Mesenchymal stem cell (in vitro differentiated cells and primary cell): ENCODE data around the gene SLFN5.

Source experiments
- DNase-seq: peaks from one replicate; pipeline ENCODE4 v3.0.0-alpha.2; 2013
- H2AFZ ChIP-seq: one replicate; pipeline ENCODE4 v1.6.1; 2013; ENCODE audit warnings: low read depth, mild to moderate bottlenecking, control low read depth, inconsistent platforms, low read length, moderate library complexity
- H2AK5ac ChIP-seq: 2 replicates; pipeline ENCODE4 v1.6.1; 2013; ENCODE audit warnings: low read length, moderate library complexity, mild to moderate bottlenecking, inconsistent platforms; ENCODE audit not compliant: severe bottlenecking
- H2BK120ac ChIP-seq: one replicate; pipeline ENCODE4 v1.6.1; 2013; ENCODE audit warnings: low read depth, mild to moderate bottlenecking, inconsistent platforms, low read length, moderate library complexity
- H2BK12ac ChIP-seq, 2 experiments: one replicate each; pipeline ENCODE4 v1.6.1; 2013; ENCODE audit warnings: inconsistent platforms in 2 of 2, low read length in 2 of 2, mild to moderate bottlenecking in 2 of 2, moderate library complexity in 2 of 2, control low read depth in 1 of 2
- H2BK15ac ChIP-seq: one replicate; pipeline ENCODE4 v1.6.1; 2013; ENCODE audit warnings: mild to moderate bottlenecking, low read depth, inconsistent platforms; ENCODE audit not compliant: poor library complexity, severe bottlenecking
- H2BK5ac ChIP-seq: 2 replicates; pipeline ENCODE4 v1.6.1; 2013; ENCODE audit warnings: low read depth, mild to moderate bottlenecking, low read length, control low read depth, inconsistent platforms; ENCODE audit not compliant: poor library complexity, severe bottlenecking
- H3K14ac ChIP-seq, 2 experiments: one replicate each; pipeline ENCODE4 v1.6.1; 2013; ENCODE audit warnings: inconsistent platforms in 2 of 2, low read length in 2 of 2, control low read depth in 1 of 2, mild to moderate bottlenecking in 1 of 2, moderate library complexity in 1 of 2
- H3K18ac ChIP-seq, 2 experiments: one replicate each; pipeline ENCODE4 v1.6.1; 2013; ENCODE audit warnings: inconsistent platforms in 2 of 2, low read length in 2 of 2, control low read depth in 1 of 2, low read depth in 1 of 2, mild to moderate bottlenecking in 1 of 2
- H3K23ac ChIP-seq, 2 experiments: one replicate each; pipeline ENCODE4 v1.6.1; 2013; ENCODE audit warnings: inconsistent platforms in 2 of 2, low read length in 2 of 2, mild to moderate bottlenecking in 2 of 2, moderate library complexity in 2 of 2, control low read depth in 1 of 2
- H3K27ac ChIP-seq: 2 replicates; pipeline ENCODE4 v1.5.1; 2013; ENCODE audit warnings: mild to moderate bottlenecking, moderate library complexity, low read length, control low read depth, inconsistent platforms; ENCODE audit not compliant: poor library complexity, severe bottlenecking
- H3K27me3 ChIP-seq, 2 experiments: 2 replicates each; pipeline versions ENCODE4 v1.6.1 to v1.7.0; 2013; ENCODE audit warnings: low read length in 2 of 2, mild to moderate bottlenecking in 2 of 2, moderate library complexity in 2 of 2, control low read depth in 1 of 2, inconsistent platforms in 1 of 2; ENCODE audit not compliant: control insufficient read depth in 1 of 2, insufficient read depth in 1 of 2
- H3K36me3 ChIP-seq, 2 experiments: 2 replicates each; pipeline versions ENCODE4 v1.6.1 to v1.7.0; 2013; ENCODE audit warnings: low read length in 2 of 2, control low read depth in 1 of 2, inconsistent platforms in 1 of 2, low read depth in 1 of 2, mild to moderate bottlenecking in 1 of 2; ENCODE audit not compliant: insufficient read depth in 2 of 2, control insufficient read depth in 1 of 2
- H3K4ac ChIP-seq, 2 experiments: one replicate each; pipeline ENCODE4 v1.6.1; 2013; ENCODE audit warnings: inconsistent platforms in 2 of 2, low read length in 2 of 2, mild to moderate bottlenecking in 2 of 2, moderate library complexity in 2 of 2, control low read depth in 1 of 2, low read depth in 1 of 2
- H3K4me1 ChIP-seq: 2 replicates; pipeline ENCODE4 v1.6.1; 2013; ENCODE audit warnings: low read depth, low read length, control low read depth; ENCODE audit not compliant: control insufficient read depth, insufficient read depth
- H3K4me2 ChIP-seq: 2 replicates; pipeline ENCODE4 v1.6.1; 2013; ENCODE audit warnings: low read length, mild to moderate bottlenecking, inconsistent platforms; ENCODE audit not compliant: poor library complexity, severe bottlenecking
- H3K4me3 ChIP-seq, 2 experiments: 2 replicates each; pipeline versions ENCODE4 v1.5.1 to v1.7.0; 2013; ENCODE audit warnings: low read length in 2 of 2, mild to moderate bottlenecking in 2 of 2, control low read depth in 1 of 2, low read depth in 1 of 2; ENCODE audit not compliant: insufficient read depth in 1 of 2
- H3K79me1 ChIP-seq: replicated peaks from 2 replicates; pipeline ENCODE4 v1.6.1; 2013; ENCODE audit warnings: mild to moderate bottlenecking, control low read depth, low read length, inconsistent platforms; ENCODE audit not compliant: poor library complexity, severe bottlenecking
- H3K9ac ChIP-seq: 2 replicates; pipeline ENCODE4 v1.7.0; 2013; ENCODE audit warnings: mild to moderate bottlenecking, low read length, moderate library complexity
- H3K9me3 ChIP-seq: 2 replicates; pipeline ENCODE4 v1.7.0; 2013; ENCODE audit warnings: mild to moderate bottlenecking, low read length; ENCODE audit not compliant: control insufficient read depth
- H4K8ac ChIP-seq: one replicate; pipeline ENCODE4 v1.6.1; 2013; ENCODE audit warnings: inconsistent platforms, mild to moderate bottlenecking, low read length, moderate library complexity
- H4K91ac ChIP-seq: one replicate; pipeline ENCODE4 v1.6.1; 2013; ENCODE audit warnings: mild to moderate bottlenecking, low read length, inconsistent platforms
- WGBS: methylation state at CpG from one replicate; pipeline ENCODE4 v1.1.7; 2013; ENCODE audit warnings: mixed read lengths; 5-methylcytosine and 5-hydroxymethylcytosine counted together

The SLFN5 gene

DNA sequence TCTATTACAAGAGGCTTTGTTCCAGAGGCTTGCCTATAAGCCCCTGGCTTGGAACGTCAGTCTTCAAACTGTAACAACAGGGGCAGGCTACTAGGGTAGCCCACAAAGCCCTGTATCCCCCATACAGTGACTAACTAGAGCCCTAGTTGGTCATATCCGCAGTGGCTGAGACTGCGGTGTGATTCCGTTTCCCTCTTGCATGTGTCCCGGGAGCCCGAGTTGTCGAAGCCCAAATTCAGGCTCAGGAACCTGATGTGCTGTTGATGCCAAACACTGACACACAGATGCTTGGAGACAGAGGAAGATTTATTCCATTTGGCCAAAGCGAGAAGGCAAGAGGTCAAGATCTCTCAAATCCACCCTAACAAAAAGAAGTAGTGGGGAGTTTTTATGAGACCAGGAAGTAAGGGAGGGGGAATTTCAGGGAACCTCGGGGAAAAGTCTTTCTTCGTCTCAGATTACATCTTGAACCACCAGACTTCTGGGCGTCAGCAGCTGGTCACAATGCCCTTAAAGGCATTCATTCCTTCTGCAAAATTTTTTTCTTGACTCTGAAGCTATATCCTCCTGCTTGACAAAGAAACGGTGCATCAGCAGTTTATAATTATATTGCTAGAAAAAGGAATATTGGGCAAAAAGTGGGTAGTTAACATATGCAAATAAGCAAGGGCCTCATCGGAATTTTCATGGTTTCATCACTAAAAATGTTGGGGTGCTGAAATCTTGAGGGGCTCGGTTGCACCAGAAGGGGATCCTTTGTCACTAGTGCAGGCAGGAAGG, 879 bp downstream of the SLFN5 start:
- Histone ChIP-seq H4K91ac (peak overlapping the region; percentile 52), H3K9me3 (no peaks in the 10 kb centered on the region), H3K23ac (no peak overlapping the region), H2BK5ac (no peak overlapping the region), H3K18ac (peak overlapping the region in 1 of 2 experiments; percentile 19), H3K4me2 (peak overlapping the region; percentile 98), H3K27me3 (peaks cover 0 to 6% of the 10 kb centered on the region in 2 experiments), H3K4me1 (peaks cover 12% of the 10 kb centered on the region), H2BK15ac (peak overlapping the region; percentile 56), H3K36me3 (peaks cover 0 to 25% of the 10 kb centered on the region in 2 experiments), H3K79me1 (no peaks in the 10 kb centered on the region), H2BK12ac (no peak overlapping the region), H2BK120ac (no peak overlapping the region), H3K9ac (peak overlapping the region; percentile 100), H2AFZ (peak overlapping the region; percentile 58), H3K14ac (no peak overlapping the region), H4K8ac (no peak overlapping the region), H3K4ac (peak overlapping the region in 1 of 2 experiments; percentile 81), H2AK5ac (no peak overlapping the region), H3K4me3 (peak overlapping the region; percentile 69 to 97), H3K27ac (peak overlapping the region; percentile 11)
- peak; percentile 78 for DNase-seq
- WGBS, result 20% methylated on average over 13 of the region's 14 CpGs

DNA sequence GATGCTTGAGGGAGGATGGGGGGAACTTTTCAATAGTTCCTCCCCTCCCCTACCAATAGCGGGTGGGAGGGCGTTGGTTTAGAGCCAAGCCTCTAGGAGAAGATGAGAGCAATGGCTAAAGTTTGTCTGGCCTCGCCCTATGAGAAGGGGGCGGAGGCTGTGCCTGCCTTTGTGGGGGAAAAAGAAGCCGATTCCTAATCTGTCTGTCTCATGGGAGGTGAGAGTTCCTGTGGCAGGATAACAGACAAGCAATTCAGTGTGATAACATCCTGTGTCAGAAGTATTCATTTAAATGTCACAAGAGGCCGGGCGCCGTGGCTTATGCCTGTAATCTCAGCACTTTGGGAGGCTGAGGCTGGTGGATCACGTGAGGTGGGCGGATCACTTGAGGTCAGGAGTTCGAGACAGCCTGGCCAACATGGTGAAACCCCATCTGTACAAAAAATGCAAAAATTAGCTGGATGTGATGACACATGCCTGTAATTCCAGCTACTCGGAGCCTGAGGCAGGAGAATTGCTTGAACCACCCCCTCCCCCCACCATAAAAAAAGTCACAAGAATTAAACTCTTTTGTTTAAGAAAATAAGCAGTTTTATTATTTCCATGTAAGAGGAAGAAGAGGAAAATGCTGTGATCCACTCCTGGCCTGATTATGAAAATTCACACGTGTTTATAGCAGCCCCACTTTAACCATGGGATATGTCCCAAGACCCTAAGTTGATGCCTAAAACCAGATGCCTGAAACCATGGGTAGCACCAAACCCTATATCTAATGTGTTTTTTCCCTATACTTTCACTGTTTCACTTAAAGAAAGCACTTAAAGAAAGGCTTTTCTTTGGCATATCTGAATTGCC, 1.7 kb downstream of the SLFN5 start:
- Histone ChIP-seq H3K36me3 (peaks cover 0 to 34% of the 10 kb centered on the region in 2 experiments), H2BK120ac (no peak overlapping the region), H2BK5ac (no peak overlapping the region), H2BK12ac (no peak overlapping the region), H3K23ac (no peak overlapping the region), H3K9ac (peak overlapping the region; percentile 100), H3K14ac (no peak overlapping the region), H3K27me3 (peaks cover 0 to 6% of the 10 kb centered on the region in 2 experiments), H3K18ac (peak overlapping the region in 1 of 2 experiments; percentile 19), H3K4me2 (no peak overlapping the region), H2BK15ac (no peak overlapping the region), H3K27ac (peak overlapping the region; percentile 25), H3K4me3 (peak overlapping the region in 1 of 2 experiments; percentile 97), H4K8ac (no peak overlapping the region), H3K9me3 (no peaks in the 10 kb centered on the region), H3K4ac (peak overlapping the region in 1 of 2 experiments; percentile 64), H2AFZ (no peak overlapping the region), H3K4me1 (peaks cover 12% of the 10 kb centered on the region), H2AK5ac (no peak overlapping the region), H4K91ac (peak overlapping the region; percentile 52), H3K79me1 (no peaks in the 10 kb centered on the region)
- 26% methylated on average over 13 of the region's 13 CpGs for WGBS
- DNase-seq, result peak; percentile 73

DNA sequence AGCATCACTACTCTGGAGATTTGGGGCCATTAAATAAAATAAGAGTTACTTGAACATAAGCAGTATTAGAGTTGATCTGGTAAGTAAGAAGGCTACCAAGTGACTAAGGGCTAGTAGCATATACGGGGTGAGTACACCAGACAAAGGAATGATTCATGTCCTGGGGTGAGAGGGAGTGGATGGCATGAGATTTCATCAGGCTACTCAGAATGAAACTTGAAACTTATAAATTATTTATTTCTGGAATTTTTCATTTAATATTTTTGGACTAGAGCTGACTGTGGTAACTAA, 2.3 kb downstream of the SLFN5 start:
- H3K9ac ChIP-seq, result peak overlapping the region; percentile 100
- H3K14ac ChIP-seq, result no peak overlapping the region
- H2BK15ac ChIP-seq, result no peak overlapping the region
- H3K9me3 ChIP-seq, result no peaks in the 10 kb centered on the region
- H3K27me3 ChIP-seq, result peaks cover 0 to 6% of the 10 kb centered on the region in 2 experiments
- WGBS, result 11% methylated on average over 1 of the region's 1 CpG
- DNase-seq, result peak; percentile 76
- no peak overlapping the region for H4K8ac ChIP-seq
- H2AK5ac ChIP-seq, result no peak overlapping the region
- H3K36me3 ChIP-seq, result peaks cover 0 to 39% of the 10 kb centered on the region in 2 experiments
- H3K4me2 ChIP-seq, result no peak overlapping the region
- H3K4me3 ChIP-seq, result peak overlapping the region in 1 of 2 experiments; percentile 97
- H2BK120ac ChIP-seq, result no peak overlapping the region
- no peak overlapping the region for H2BK12ac ChIP-seq
- H4K91ac ChIP-seq, result no peak overlapping the region
- H3K4me1 ChIP-seq, result peaks cover 12% of the 10 kb centered on the region
- no peak overlapping the region for H3K27ac ChIP-seq
- no peak overlapping the region for H2BK5ac ChIP-seq
- no peak overlapping the region for H2AFZ ChIP-seq
- no peak overlapping the region for H3K23ac ChIP-seq
- H3K79me1 ChIP-seq, result no peaks in the 10 kb centered on the region
- no peak overlapping the region for H3K4ac ChIP-seq
- no peak overlapping the region for H3K18ac ChIP-seq

DNA sequence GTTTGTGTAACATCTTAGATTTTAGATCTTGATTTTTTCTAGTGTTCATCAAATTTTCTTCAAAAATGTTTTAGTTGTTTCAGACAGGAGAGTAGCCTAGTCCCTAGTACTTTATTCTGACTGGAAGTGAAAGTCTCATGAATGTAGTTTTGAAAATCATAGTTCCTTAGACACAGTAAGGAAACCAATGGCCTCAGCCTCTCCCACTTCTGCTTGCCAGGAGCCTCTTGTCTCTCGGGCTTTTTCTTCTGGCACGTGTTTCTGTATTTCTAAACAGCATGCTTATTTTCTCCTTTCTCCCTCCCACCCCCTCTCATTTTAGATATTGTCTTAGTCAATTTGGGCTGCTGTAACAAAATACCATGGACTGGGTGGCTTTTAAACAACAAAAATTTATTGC, 9.8 kb downstream of the SLFN5 start:
- Histone ChIP-seq H4K91ac (no peak overlapping the region), H2BK120ac (no peak overlapping the region), H3K9me3 (no peaks in the 10 kb centered on the region), H4K8ac (no peak overlapping the region), H2BK5ac (no peak overlapping the region), H3K4me3 (no peak overlapping the region), H3K27ac (no peak overlapping the region), H3K79me1 (no peaks in the 10 kb centered on the region), H3K4ac (no peak overlapping the region), H3K27me3 (no peaks in the 10 kb centered on the region), H3K14ac (no peak overlapping the region), H2BK12ac (no peak overlapping the region), H3K4me2 (no peak overlapping the region), H2AFZ (no peak overlapping the region), H3K9ac (peak overlapping the region; percentile 65), H3K18ac (no peak overlapping the region), H3K23ac (no peak overlapping the region), H2BK15ac (no peak overlapping the region), H3K36me3 (peaks cover 0 to 53% of the 10 kb centered on the region in 2 experiments), H2AK5ac (no peak overlapping the region), H3K4me1 (peaks cover 3% of the 10 kb centered on the region)
- 87% methylated on average over 2 of the region's 2 CpGs for WGBS
- no peak for DNase-seq
